Glomerular visceral epithelial cell (primary cell): ENCODE results near the gene FSD1L.

Experiments used
- DNase-seq: peaks from one replicate; pipeline ENCODE4 v3.0.0-alpha.2; 2016; ENCODE audit errors: extremely low spot score

Gene FSD1L

DNA sequence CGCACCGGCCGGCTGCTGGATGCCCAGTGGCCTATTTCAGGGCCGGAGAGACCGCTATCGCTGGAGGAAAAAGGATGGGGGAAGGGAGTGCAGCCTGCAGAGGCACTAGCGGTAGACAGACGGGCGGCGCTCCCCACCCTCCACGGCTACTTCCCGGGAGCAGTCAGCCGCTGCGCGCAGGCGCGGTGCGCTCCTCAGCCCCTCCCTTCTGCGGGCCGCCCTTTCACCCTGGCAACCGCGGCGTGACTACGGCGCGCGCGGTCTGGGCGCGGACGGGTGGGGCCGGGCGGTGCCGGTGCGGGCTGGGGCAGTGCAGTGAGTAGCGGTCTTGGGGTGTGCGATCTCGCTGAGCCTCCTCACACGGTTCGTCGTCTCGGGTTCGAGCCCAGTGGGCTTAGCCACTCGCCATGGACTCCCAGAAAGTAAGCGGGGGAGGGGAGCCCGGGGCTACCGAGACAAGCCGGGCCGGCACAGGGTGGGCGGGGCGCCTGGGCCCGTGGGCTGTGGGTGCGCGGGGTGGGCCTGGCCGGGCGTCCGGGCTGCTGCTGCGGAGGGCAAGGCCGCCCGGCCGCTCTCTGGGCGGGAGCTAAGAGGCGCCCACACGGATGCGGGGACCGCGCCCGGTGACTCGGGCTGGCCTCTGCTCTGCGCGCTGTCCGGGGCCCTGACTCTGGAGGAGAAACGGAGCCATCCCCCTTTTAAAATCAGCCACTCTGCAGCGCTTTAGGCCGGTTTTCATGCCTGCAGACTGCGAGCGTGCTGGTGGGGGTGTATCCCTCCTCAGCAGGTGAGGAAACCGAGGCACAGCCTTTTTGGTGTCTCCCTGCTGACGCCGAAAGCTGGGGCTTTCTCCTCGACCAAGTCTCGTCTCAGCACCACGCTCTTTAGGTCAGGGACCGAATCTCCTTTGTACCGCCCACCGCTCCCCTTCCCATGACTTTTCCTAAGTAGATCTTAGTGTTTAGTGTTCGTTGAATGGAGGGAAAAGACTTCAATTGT is at the start of gene FSD1L:
TSS of gene FSD1L (plus strand) at position 221 of the 999 bp plus-strand sequence. CDS start at position 408, 187 bp downstream.
- DNase-seq: peak; percentile 94

DNA sequence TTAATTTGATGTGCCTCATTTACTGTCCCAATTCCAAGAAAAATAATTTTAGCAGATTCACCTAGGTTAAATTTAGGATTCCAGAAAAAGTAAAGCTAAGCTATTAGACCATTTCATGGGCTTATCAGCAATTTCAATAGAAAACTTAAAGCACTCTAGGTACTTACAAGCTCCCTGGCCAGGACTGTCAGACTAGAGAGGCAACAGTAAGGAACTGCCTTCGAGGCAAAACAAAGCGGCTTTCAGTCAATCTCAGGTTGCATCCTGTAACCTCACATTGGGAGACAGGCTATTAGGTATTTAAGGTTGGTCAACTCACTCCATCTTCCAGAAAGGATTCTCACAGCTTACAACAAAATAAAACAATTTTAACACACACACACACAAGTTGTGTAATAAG is 48.7 kb upstream of the FSD1L start:
- no peak for DNase-seq

- no peak for DNase-seq
Measured at GRCh38 chr9:105401651-105402050, 46.2 kb upstream of the FSD1L start.

DNA sequence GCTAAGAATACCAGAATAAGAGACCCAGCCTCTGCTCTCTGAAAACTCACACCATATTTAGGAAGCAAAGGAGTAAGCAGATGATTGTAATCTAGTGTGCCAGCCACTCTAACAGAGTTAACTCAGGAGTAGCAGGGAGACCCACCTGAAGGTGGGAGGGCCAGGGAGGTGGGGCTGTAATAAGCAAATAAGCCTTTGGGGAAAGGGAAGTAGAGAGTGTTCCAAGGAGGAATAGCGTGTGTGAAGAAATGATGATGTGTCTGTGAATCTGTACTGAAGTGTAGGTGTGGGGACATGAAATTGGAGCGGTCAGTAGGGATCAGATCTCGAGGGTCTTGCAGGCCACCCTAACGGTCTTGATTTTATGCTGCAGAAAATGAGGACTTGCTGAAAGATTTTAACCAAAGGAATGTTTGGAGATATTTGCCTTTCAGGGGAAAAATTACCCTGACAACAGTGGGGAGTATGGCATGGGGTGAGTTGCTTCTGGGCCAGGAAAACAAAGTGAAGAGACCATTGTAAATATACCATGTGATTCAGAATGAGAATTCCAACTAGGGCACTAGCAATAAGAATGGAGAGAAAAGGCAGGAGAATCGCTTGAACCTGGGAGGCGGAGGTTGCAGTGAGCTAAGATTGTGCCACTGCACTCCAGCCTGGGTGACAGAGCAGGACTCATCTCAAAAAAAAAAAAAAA is 44.1 kb upstream of the FSD1L start:
- DNase-seq: no peak

- DNase-seq: peak; percentile 57
Measured at GRCh38 chr9:105405514-105406131, 42.2 kb upstream of the FSD1L start.

DNA sequence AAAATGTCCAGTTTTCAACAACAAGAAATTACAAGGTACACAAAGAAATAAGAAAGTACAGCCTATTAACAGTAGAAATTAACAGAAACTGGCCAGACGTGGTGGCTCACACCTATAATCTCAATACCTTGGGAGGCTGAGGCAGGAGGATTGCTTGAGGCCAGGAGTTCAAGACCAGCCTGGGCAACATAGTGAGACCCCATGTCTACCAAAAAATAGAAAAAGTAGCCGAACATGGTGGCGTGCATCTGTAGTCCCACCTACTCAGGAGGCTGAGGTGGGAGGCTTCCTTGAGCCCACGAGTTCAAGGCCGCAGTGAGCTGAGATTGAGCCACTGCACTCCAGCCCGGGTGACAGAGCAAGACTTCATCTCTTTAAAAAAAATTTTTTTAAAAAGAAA is 41.5 kb upstream of the FSD1L start:
- no peak for DNase-seq

GRCh38 chr9:105413525-105413924 is 34.3 kb upstream of the FSD1L start:
- peak; percentile 38 for DNase-seq

GRCh38 chr9:105414947-105415661 is 32.7 kb upstream of the FSD1L start:
- DNase-seq: peak; percentile 61

DNA sequence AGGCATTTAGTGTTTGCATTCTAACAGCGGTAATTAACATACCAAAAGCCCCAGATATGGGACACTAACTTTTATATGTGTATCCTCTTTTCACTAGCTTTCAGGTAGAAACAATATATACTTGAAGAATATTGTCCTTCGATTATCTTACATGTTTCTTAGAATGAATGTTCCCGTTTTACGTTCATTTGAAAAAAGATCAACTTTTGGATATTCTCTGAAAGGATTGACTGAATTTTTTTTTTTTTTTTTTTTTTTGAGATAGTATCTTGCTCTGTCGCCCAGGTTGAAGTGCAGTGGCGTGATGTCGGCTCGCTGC is 32.2 kb upstream of the FSD1L start:
- DNase-seq: no peak

DNA sequence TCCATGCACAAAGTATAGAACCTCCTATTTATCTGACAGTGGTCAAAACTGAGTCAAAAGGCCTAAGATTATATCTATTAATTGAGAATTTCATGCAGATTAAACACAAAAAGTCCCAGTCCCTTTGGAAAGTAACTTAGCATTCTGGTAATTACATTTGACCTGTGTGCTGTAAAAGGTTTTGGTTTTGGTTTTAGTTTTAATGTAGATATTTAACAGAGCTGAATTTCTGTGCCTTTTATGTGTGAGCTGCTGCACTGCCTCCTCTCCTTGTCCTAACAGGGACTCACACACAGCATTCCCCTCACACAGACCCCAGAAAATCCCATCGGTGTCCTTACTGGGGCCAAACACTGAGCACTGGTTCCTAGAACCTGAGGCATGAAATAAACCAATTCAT is 31.0 kb upstream of the FSD1L start:
- no peak for DNase-seq

- no peak for DNase-seq
Measured at GRCh38 chr9:105418588-105419500, 29.0 kb upstream of the FSD1L start.

GRCh38 chr9:105419816-105420597 is 27.8 kb upstream of the FSD1L start:
- no peak for DNase-seq

- DNase-seq: no peak
Measured at GRCh38 chr9:105421154-105421553, 26.7 kb upstream of the FSD1L start.

DNA sequence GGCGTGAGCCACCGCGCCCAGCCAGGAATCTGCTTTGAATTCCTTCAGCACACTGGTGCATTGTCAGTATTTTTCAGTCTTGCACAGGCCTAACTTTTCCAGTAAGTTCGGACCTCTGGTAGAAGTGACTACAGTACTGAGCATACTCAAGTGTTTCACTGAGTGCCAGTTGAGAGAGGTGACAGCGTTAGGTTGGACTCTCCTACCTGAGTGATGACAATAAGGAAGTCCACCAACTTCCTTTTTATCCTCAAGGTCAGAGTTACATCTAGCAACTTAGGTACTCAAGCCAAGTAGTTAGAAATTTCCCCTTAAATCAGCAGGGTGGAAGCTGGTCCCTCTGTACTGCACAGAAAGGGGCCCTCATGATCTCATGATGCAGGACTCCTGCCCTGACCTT is 26.0 kb upstream of the FSD1L start:
- DNase-seq: no peak

GRCh38 chr9:105425816-105426433 is 21.9 kb upstream of the FSD1L start:
- no peak for DNase-seq

DNA sequence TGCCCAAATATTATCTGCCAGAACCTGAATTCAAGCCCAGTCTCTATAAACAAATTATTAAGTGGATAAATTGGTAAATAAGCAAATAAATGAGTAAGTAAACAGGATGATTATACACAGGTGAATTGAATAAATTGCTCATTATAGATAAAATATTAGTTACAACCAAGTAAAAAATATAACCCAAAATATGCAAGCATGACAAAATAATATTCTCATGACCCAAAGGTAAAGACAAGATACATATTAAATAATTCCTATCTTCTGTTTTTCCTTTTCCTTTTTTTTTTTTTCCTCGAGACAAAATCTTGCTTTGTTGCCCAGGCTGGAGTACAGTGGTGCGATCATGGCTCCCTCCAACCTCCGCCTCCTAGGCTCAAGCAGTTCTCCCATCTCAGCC is 21.2 kb upstream of the FSD1L start:
- no peak for DNase-seq

DNA sequence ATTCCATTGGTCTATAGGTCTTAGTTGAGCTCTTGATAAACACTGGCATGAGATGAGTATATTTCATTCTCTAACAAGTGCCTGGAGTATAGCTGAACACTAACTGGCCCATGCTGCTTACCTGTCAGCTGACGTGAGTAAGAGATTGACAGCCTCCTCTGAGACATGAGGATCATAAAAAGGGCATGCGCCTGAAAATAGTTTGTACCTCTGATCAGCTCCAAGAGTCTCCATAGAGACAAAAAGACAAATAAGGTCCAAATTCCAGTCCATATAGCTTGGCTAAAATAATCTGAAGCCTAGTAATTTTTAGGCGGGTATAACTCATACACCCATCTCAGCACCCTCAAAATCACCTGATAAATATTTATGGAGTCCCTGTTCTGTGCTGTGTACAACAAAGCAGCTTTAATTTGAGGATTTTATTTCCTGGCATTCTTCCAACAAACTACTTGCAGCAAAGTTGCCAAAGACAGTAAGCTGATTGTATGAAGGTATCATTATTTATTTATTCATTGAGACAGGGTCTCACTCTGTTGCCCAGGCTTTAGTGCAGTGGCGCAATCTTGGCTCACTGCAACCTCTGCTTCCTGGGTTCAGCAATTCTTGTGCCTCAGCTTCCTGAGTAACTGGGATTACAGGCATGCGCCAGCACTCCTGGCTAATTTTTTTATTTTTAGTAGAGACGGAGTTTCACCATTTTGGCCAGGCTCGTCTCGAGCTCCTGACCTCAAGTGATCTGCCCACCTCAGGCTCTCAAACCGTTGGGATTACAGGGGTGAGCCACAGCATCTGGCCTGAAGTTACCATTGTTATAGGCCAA is 16.2 kb upstream of the FSD1L start:
- DNase-seq: no peak

- DNase-seq: no peak
Measured at GRCh38 chr9:105432247-105432842, 15.5 kb upstream of the FSD1L start.
